Ishikawa (cell line): ENCODE data around the gene CCDC70.

Experiments
- CEBPB ChIP-seq: IDR thresholded peaks from 2 replicates; pipeline ENCODE4 v1.6.1; 2012
- CREB1 ChIP-seq: IDR thresholded peaks from 2 replicates; pipeline ENCODE4 v1.6.1; 2012; ENCODE audit warnings: low read depth
- EGR1 ChIP-seq: IDR thresholded peaks from 2 replicates; pipeline ENCODE4 v1.6.1; 2012
- EP300 ChIP-seq: IDR thresholded peaks from 2 replicates; pipeline ENCODE4 v1.6.1; 2012; ENCODE audit warnings: borderline replicate concordance
- FOXM1 ChIP-seq: IDR thresholded peaks from 2 replicates; pipeline ENCODE4 v1.6.1; 2012; ENCODE audit warnings: low read depth, borderline replicate concordance
- NFIC ChIP-seq: IDR thresholded peaks from 2 replicates; pipeline ENCODE4 v1.6.1; 2012
- RAD21 ChIP-seq: IDR thresholded peaks from 2 replicates; pipeline ENCODE4 v1.6.1; 2012; ENCODE audit warnings: low read depth
- REST ChIP-seq: IDR thresholded peaks from 2 replicates; pipeline ENCODE4 v1.6.1; 2012; ENCODE audit warnings: low read depth, mild to moderate bottlenecking
- TAF1 ChIP-seq: IDR thresholded peaks from 2 replicates; pipeline ENCODE4 v1.6.1; 2012; ENCODE audit warnings: low read depth, mild to moderate bottlenecking
- TCF12 ChIP-seq: IDR thresholded peaks from 2 replicates; pipeline ENCODE4 v1.6.1; 2012; ENCODE audit warnings: low read depth
- TEAD4 ChIP-seq: IDR thresholded peaks from 2 replicates; pipeline ENCODE4 v1.6.1; 2012
- USF1 ChIP-seq: IDR thresholded peaks from 2 replicates; pipeline ENCODE4 v1.6.1; 2012
- YY1 ChIP-seq: IDR thresholded peaks from 2 replicates; pipeline ENCODE4 v1.6.1; 2012; ENCODE audit warnings: low read depth
- ZBTB7A ChIP-seq: IDR thresholded peaks from 2 replicates; pipeline ENCODE4 v1.6.1; 2012; ENCODE audit warnings: low read depth
- TF ChIP-seq, protein P1 (sequence below): IDR thresholded peaks from 2 replicates; pipeline ENCODE4 v1.6.1; 2012

The CCDC70 gene

GRCh38 chr13:51892657-51893056 lies 30.9 kb downstream of the CCDC70 start:
- no peak for TF ChIP-seq USF1
- TF ChIP-seq FOXM1 = no peak
- no peak for TF ChIP-seq RAD21

GRCh38 chr13:51894239-51894638 lies 32.5 kb downstream of the CCDC70 start:
- no peak for TF ChIP-seq CEBPB

DNA sequence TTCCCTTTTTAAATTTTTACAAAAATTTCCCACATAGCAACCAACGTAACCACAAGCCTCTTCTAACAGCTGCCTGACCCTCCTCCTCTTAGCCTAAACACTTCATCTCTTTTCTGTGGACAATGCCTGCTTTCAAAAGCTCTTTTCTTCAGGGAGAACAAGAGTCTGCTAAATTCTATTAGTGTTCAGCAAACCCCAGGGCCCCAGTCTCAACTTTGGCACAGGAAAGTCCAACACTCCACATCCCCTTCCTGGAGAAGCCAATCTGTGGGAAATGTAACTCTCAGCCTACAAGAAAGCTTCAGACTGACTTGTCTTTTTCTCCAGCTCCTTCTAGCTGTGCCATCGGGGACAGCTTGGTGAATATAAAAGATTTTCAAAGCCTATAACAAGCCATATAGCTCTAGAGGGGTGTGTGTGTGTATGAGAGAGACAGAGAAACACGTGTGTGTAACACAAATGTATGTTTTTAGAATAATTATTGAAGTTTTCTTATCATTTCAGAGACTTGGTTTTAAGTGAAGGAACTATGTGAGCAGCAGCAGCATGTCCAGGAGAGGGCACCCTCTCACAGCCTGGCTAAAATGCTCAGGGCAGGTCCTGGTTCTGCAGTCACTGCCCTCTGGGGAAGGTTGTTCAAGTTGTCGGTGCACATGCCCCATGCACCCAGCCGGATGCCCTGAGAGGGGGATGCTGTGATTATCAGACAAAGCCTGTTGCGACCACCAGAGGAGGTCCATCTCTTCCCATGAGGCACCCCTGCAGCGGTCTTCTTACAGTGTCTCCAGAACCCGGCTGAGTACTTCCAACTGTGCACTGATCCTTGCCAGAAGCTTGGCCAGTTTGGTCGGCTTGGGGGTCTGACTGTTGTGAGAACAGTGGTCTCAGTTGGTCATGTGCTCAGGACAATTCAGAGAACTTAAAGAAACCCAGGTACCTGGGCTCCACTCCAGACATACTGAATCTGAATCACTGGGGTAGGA lies 34.4 kb downstream of the CCDC70 start:
- TF ChIP-seq RAD21 (peak; percentile 89), NFIC (no peak), TAF1 (no peak)

DNA sequence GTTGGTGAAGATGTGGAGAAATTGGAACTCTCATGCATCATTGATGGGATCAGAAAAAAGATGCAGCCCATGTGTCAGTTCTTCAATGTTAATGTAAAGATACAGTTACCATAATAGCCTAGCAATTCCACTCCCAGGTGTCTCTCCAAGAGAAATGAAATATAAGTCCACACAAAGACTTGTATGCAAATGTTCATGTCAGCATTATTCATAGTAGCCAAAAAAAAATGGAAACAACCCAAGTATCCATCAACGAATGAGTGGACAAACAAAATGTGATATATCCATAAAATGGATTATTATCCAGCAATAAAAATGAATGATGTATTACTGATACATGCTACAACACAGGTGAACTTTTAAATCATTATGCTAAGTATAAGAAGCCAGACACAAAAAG lies 38.7 kb downstream of the CCDC70 start:
- no peak for TF ChIP-seq TCF12
- TF ChIP-seq, protein P1, sequence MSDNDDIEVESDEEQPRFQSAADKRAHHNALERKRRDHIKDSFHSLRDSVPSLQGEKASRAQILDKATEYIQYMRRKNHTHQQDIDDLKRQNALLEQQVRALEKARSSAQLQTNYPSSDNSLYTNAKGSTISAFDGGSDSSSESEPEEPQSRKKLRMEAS = no peak

DNA sequence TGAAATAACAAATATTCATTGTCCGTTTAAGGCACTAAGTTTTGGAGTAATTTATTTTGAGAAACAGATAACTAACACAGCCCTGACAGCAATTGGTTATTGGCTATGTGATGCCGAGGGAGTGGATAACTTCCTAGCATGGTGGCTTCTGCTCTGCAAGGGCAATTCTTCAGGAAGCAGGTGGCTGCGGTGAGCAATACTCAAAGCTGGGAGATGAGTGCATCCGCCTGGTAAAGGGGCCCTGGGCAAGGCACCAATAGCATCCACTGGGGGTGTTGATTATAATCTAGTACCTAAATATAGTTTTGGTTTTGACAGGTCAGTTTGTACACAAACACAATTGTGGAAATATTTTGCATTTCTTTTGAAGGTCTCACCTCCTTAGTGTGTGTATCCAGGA lies 41.0 kb downstream of the CCDC70 start:
- TF ChIP-seq USF1 (no peak), REST (no peak), CEBPB (no peak), RAD21 (no peak), CREB1 (no peak), TEAD4 (no peak), FOXM1 (no peak), YY1 (no peak), EGR1 (no peak), ZBTB7A (no peak), TCF12 (no peak), EP300 (no peak)
- TF ChIP-seq, protein P1 = no peak

- TF ChIP-seq CREB1 (no peak), TCF12 (no peak), FOXM1 (no peak), CEBPB (no peak), EGR1 (no peak), YY1 (no peak), RAD21 (no peak)
- TF ChIP-seq, protein P1 = no peak
Observed at GRCh38 chr13:51905787-51906186, 44.0 kb downstream of the CCDC70 start.

DNA sequence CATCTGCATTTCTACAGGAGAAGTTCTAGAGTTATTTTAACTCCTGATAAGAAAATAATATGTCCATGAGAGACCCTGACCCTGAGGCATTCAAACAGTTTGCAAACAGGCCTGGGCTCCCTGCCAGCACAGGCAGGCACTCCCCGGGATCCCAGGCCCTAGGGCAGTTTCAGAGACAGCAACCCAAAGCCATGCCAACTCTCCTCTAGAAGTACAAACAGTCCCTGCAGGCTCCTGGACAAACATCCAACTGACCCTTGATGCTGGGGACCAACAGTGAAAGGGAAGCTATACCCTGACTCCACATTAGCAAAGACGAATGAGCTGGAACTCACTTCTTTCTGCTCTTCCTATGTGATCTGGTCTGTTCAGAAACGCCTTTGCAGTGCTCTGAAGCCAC lies 44.8 kb downstream of the CCDC70 start:
- TF ChIP-seq NFIC = 0 out of 2 replicates have a peak, but pooled peaks have one; percentile 31
- no peak for TF ChIP-seq YY1

GRCh38 chr13:51907040-51907732 lies 45.4 kb downstream of the CCDC70 start:
- TF ChIP-seq EP300 = no peak
- TF ChIP-seq, protein P1 = no peak
- TF ChIP-seq CEBPB = no peak
- no peak for TF ChIP-seq FOXM1
- no peak for TF ChIP-seq USF1
- no peak for TF ChIP-seq REST
- TF ChIP-seq YY1 = no peak
- no peak for TF ChIP-seq NFIC
- no peak for TF ChIP-seq TCF12
- TF ChIP-seq EGR1 = no peak
- TF ChIP-seq TEAD4 = no peak
- TF ChIP-seq RAD21 = no peak
